Midbrain (tissue), 1 donor: ENCODE results near the gene UNC50.

Source experiments
- DNase-seq: peaks from one replicate; lab custom pipeline; 2025; lab: John Stamatoyannopoulos, UW

The UNC50 gene

DNA sequence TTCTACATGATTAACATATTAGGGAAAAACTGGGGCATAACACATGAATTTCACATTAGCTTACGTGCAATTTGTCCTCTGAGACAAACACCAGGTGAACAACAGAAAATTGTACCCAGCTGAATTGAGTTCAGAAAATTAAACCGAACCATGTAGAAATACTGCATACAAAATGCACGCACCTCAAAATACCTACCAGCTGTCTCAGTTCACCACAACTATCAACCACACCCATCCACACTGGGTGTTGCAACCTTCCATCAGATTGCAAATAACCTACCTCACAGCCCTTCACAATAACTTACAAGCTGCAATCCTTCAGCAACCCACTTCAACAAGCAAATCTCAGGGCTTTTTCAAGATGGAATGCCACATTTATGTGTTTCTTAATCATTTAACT lies 55.9 kb downstream of the UNC50 start:
- DNase-seq = no peak

GRCh38 chr2:98665677-98666076 lies 57.3 kb downstream of the UNC50 start:
- no peak for DNase-seq
